H1 (cell line): ENCODE results near the gene TXNDC8. TPM values are rescaled to one million over a fixed set of nuclear protein-coding genes. Genes with fewer than 3 reads are reported as not detected.

Experiments used
- ATF3 ChIP-seq: IDR thresholded peaks from 2 replicates; pipeline ENCODE4 v1.6.1; 2011; ENCODE audit warnings: low read depth, mild to moderate bottlenecking, low read length; ENCODE audit not compliant: insufficient read depth
- BRCA1 ChIP-seq: IDR thresholded peaks from 2 replicates; pipeline ENCODE4 v1.6.1; 2012; ENCODE audit warnings: low read depth, low read length, improper control_type of control experiment
- RAD21 ChIP-seq, 2 experiments: IDR thresholded peaks in 1 of 2; conservative IDR thresholded peaks in 1 of 2; 2 replicates each; pipeline ENCODE4 v1.6.1; 2011; ENCODE audit warnings: low read depth in 2 of 2, low read length in 2 of 2, improper control_type of control experiment in 1 of 2, inconsistent platforms in 1 of 2, mild to moderate bottlenecking in 1 of 2, moderate library complexity in 1 of 2
- TAF1 ChIP-seq: IDR thresholded peaks from 2 replicates; pipeline ENCODE4 v1.6.1; 2011; ENCODE audit warnings: mild to moderate bottlenecking, low read depth, low read length
- TCF12 ChIP-seq: IDR thresholded peaks from 2 replicates; pipeline ENCODE4 v1.6.1; 2011; ENCODE audit warnings: low read depth, mild to moderate bottlenecking, low read length
- USF2 ChIP-seq: IDR thresholded peaks from 2 replicates; pipeline ENCODE4 v1.6.1; 2011; ENCODE audit warnings: low read length, improper control_type of control experiment
- polyA plus RNA-seq, 7 experiments: library from polyadenylated mRNA; depleted of rRNA in 3 of 7; stranded (reverse) in 5 of 7; unstranded in 2 of 7; fragments of >200 nt in 5 of 7; fragments of 200-250 nt in 2 of 7; gene quantifications; 1 replicate in 5 of 7; 2 replicates in 1 of 7; 4 replicates in 1 of 7; pipeline versions ENCODE4 v1.2.1 to v1.2.3, GENCODE V29; 2011 to 2013; ENCODE audit warnings: missing spikeins in 2 of 7, mixed read lengths in 2 of 7
- total RNA-seq: library from RNA; stranded (reverse); fragmentation: NEBNext Ultra II Directional; extraction: Animal tissue kit (Norgen Biotek cat#: 25700); gene quantifications from 2 replicates; pipeline ENCODE4 v1.2.1, GENCODE V29; 2021

The TXNDC8 gene
- total and polyA plus RNA-seq, 2 of the 8 experiments (the other 6 are each of a cell fraction or from before 2014, with no cell fraction given), result not detected

DNA sequence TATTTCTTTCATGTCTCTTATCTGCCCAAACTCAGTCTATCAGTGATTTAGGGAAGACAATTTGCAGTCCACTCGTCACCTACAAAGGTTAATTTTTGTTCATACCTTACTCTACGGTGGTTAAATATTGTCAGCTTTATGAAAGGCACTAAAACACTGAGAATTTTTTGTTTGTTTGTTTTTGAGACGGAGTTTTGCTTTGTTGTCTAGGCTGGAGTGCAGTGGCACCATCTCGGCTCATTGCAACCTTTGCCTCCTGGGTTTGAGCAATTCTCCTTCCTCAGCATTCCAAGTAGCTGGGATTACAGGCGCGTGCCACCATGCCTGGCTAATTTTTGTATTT is 55.0 kb downstream of the TXNDC8 start (continued):
- TF ChIP-seq USF2 (no peak), TAF1 (no peak), ATF3 (no peak), TCF12 (no peak), BRCA1 (no peak), RAD21 (IDR thresholded peaks at IDR 0.05 in 1 of 2, conservative IDR thresholded peaks at IDR 0.05 in 1 of 2; ENCODE audit: low read depth in 2 of 2, low read length in 2 of 2) (no peak)
- TF ChIP-seq, all 59 proteins: peak for 0
